AG04449 (cell line): ENCODE data around the gene KISS1R.

Experiments
- CTCF ChIA-PET: fragments of 350-600 bp; formaldehyde crosslinking; extraction: SDS; loops from one replicate; lab custom pipeline; 2021; ENCODE audit warnings: antibody characterized with exemption; lab: Yijun Ruan, JAX
- POLR2A ChIA-PET: fragments of 400-600, 350-600 bp; formaldehyde crosslinking; extraction: SDS; loops from one replicate; lab custom pipeline; 2020; ENCODE audit warnings: antibody characterized with exemption, inconsistent platforms; lab: Yijun Ruan, JAX
- DNase-seq: peaks from one replicate; pipeline ENCODE4 v3.0.0-alpha.2; 2010; ENCODE audit warnings: low read depth, low spot score
- H3K4me3 ChIP-seq: 2 replicates; pipeline ENCODE4 v1.5.1; 2011; ENCODE audit warnings: low read depth, mild to moderate bottlenecking, control low read depth, low read length
- CTCF ChIP-seq: IDR thresholded peaks from one replicate; pipeline ENCODE4 v1.5.1; 2011; ENCODE audit warnings: mild to moderate bottlenecking, moderate library complexity, low read length, control low read depth, inconsistent platforms; ENCODE audit not compliant: insufficient read depth; ENCODE audit errors: missing control alignments

KISS1R gene

GRCh38 chr19:911197-912033 is 5.7 kb upstream of the KISS1R start:
- H3K4me3 ChIP-seq = peak overlapping the region; percentile 30; the same call in 1 of the 2 replicates
- no peak for DNase-seq
- CTCF ChIA-PET = no interaction called here
- TF ChIP-seq CTCF = no peak
- POLR2A ChIA-PET = no interaction called here

- peak overlapping the region; percentile 88 for H3K4me3 ChIP-seq
- TF ChIP-seq CTCF = no peak
- ChIA-PET POLR2A (no interaction called here), CTCF (no interaction called here)
- DNase-seq = no peak
Observed at GRCh38 chr19:912181-913079, 4.7 kb upstream of the KISS1R start.

- peak within 1 kb of the TSS; percentile 88 for H3K4me3 ChIP-seq
- no peak for TF ChIP-seq CTCF
- ChIA-PET POLR2A (no interaction called here), CTCF (interaction anchor here (0.9 to 1.2 kb wide), 3 partner anchors 57 to 144 kb away, joined by 3 to 4 read pairs (median 4); no protein-coding TSS in a partner anchor)
- DNase-seq = no peak
Observed at GRCh38 chr19:913080-913748, 3.9 kb upstream of the KISS1R start, which contains the start of gene R3HDM4. Gene R3HDM4, minus strand, starts transcription at chr19:913219. Its CDS starts 62 bp downstream, at chr19:913157.

GRCh38 chr19:916645-917322 is 349 bp upstream of the KISS1R start:
- no peak for TF ChIP-seq CTCF
- H3K4me3 ChIP-seq = no peak overlapping the region
- no peak for DNase-seq
- POLR2A ChIA-PET = no interaction called here
- CTCF ChIA-PET = interaction anchor here (2.1 to 8.9 kb wide), 2 partner anchors 65 to 147 kb away, joined by 4 to 259 read pairs; partner anchors contain the start of gene WDR18

GRCh38 chr19:918152-918437 is 962 bp downstream of the KISS1R start:
- CTCF ChIA-PET = interaction anchor here (1.5 to 8.9 kb wide), 2 partner anchors 15 to 64 kb away, joined by 3 to 259 read pairs; partner anchors contain the start of gene WDR18
- H3K4me3 ChIP-seq = no peak overlapping the region
- DNase-seq = no peak
- POLR2A ChIA-PET = no interaction called here
- TF ChIP-seq CTCF = no peak
